NCI-H226 (cell line): ENCODE data around the gene NR3C1.

Experiments used
- DNase-seq: peaks from one replicate; pipeline ENCODE4 v3.0.0-alpha.2; 2015

The NR3C1 gene

DNA sequence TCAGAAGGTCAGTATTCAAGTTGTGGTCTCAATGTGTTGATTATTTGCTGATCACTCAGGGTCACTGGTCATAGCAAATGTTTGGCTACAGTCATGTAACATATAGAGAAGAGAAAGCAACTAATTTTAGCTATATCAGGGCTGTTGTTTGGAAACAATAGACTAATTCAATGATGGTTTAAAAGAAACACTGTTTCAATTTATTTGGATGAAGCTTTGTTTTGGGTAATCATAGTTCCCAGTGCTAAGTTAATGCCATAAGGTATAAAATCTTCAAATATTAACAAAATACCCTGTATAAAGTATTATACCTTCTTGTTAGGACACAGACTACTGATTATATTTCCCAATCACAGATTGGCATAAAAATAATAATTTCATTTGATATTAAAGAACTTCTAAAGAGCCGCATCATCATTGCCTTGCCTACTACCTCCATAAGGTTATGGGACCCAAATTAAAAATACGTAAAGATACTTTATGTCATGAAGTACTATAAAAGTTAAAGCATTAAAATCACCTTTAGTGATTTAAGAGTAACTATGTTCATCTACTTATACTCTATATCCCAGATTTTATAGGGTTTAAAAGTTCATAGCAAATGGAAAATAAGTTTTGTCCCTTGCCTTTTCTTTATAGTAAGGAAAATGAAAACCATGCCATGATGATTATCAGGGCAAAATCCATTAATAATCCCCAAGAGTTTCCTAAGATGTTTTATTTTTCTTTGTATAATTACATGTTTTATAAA, 6.0 kb downstream of the NR3C1 start:
- no peak for DNase-seq

DNA sequence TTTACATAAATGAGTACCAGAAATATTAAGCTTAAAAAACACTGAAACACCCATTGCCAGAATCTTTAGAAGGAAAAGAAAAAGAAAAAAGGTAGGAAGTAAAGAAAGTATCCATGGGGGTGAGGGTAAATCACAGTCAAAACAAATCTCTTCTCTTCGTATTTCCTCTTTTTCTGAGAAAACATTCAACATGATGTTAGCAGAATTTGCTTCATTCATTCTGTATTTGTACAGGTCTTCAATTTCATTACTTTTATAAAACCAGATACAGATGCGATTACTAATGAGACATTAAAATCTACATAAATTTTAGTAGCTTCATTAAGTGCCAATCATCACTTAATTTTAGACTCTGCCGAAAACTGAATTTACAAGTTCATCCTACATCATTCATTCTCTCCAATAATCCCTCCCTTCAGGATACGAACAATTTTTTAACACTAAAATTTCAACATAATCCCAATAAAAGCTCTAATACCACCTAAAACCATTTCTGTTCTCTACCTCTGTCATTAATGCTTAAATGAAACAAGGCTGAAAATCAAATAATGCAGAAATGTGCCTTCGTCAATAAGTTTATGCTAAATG, 7.0 kb downstream of the NR3C1 start:
- DNase-seq: no peak

GRCh38 chr5:143395638-143396352, 7.7 kb downstream of the NR3C1 start:
- no peak for DNase-seq

DNA sequence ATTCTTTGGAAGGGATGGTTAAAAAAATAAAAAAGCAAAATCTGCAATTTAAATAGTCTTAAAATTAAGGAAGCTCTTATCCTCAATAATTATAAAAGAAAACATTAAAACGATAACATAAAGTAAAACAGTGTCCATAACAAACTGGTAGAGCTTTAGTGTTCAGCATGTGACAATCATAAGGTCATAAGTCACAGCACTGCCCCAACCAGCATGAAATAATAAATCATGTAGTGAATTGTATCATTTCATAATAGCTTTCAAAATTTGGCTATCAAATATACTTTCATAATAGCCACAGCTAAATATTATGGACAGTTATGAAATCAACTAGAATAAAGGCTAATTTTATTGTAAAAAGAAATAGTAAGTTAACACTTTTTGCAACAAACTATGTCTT, 10.0 kb downstream of the NR3C1 start:
- no peak for DNase-seq

DNA sequence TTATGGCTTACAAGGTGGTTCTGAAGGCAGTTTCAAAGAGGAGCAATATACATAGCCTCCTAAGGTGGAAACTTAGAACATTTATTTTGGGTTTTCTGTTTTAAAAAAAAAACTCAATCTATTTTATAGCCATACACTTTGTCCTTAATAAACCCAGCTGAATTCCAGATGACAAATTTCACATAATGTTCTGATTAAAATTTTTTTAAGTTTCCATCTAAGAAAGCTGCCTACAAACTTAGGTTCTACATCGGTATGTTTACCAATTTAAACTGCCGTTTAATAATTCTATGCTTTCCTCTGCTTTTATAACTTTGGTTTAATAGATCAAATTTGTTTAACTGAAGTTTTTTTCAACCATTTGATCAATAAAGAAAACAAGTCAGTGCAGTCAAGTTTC, 12.5 kb downstream of the NR3C1 start:
- DNase-seq: no peak

GRCh38 chr5:143390258-143390657, 13.2 kb downstream of the NR3C1 start:
- no peak for DNase-seq

DNA sequence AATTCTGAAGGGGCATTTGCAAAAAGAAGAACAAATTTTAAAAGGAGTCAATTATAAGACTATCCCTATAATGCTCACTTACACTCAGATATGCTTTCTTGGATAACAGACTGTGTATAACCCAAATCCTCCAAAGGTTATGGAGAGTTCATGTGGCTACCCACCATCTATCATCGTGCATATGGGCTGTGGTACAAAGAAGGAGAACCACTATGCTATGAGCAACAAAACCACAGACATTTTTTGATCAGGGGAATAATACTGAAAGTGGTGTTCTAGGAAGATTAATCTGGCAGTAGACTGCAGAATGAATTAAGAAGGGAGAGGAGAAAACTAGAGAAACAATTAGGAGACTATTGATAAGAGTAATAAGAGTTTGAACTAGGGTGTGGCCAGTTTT, 16.8 kb downstream of the NR3C1 start:
- DNase-seq: peak; percentile 89

DNA sequence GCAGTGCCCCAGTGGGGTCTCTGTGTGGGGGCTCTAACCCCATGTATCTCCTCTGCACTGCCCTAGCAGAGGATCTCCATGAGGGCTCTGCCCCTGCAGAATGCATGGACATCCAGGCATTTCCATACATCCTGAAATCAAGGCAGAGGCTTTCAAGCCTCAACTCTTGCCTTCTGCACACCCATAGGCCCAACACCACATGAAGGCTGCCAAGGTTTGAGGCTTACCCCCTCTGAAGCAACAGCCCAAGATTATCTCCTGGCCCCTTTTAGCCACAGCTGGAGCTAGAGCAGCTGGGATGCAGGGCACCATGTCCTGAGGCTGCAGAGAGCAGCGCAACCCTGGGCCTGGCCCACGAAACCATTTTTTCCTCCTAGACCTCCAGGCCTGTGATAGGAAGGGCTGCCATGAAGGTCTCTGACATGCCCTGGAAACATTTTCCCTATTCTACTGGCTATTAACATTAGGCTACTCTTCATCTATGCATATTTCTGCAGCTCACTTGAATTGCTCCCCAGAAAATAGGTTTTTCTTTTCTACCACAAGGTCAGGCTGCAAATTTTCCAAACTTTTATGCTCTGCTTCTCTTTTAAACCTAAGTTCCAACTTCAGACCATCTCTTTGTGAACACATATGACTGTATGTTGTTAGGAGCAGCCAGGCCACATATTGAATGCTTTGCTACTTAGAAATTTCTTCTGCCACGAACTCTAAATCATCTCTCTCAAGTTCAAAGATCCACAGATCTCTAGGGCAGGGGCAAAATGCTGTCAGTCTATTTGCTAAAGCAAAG, 18.4 kb downstream of the NR3C1 start:
- DNase-seq: no peak

DNA sequence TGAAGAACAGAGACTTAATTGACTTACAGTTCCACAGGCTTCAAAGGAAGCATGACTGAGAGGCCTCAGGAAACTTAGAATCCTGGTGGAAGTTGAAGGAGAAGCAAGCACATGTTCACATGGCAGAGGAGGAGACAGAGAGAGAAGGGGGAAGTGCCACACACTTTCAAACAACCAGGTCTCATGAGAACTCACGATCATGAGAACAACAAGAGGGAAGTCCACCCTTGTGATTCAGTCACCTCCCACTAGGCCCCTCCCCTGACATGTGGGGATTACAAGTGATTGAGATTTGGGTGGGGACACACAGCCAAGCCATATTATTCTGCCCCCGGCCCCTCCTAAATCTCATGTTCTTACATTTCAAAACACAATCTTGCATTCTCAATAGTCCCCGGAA, 19.5 kb downstream of the NR3C1 start:
- no peak for DNase-seq

DNA sequence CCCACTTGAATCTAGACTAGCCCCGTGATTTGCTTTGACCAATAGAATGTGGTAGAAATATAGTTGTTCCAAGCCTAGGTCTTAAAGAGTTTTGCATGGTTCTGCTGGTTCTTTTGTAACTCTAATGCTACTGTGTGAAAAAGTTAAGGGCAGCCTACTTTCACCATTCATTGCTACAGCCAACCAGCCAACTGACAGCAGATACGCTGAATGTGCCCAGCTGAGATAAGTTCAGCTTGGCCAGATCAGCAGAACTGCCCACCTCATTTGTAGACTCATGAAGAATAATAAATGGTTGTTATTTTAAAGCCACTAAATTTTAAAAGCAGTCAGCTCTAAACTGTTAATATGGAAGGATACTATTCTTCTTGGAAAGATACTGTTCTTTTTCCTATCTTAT, 23.9 kb downstream of the NR3C1 start:
- no peak for DNase-seq

DNA sequence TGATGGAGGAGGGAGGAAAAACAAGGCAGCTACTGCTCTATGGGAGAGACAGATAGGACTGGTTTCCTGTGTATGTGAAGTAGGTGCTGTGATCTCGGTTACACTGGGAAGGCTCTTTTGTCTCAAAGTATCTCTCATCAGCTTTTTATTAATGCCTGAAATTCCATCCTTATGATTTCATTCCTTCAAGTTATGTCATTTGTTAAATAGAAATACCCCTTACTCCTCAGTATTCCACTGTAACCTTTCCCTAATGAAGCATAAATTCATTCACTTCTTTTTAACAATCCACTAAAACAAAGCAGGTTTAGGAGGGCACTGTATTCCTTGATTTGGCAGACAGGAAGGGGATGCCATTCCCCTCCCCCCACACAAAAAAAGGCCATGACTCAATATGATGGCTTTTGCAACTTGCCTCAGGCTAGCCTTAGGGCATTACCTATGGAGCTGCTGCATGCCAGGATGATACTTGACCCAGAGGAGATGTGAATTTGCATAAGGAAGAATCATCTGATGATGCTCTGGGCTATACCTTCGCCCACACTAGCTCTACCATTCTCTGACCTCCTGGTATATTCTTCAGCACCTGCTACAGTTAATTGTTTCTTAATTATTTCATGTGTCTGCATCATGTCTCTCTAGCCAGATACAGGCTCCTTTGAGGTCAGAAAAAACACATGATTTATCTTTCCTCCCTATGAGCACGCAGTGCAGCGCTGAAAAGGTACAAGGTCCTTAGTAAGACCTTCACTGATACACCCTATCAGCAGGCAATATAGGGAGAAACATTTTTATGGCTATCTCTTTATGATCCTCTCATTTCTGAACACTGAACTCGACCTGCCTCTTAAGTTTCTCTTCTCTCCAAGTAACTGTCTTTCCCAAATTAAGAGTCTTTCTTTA, 26.3 kb downstream of the NR3C1 start:
- peak; percentile 91 for DNase-seq

DNA sequence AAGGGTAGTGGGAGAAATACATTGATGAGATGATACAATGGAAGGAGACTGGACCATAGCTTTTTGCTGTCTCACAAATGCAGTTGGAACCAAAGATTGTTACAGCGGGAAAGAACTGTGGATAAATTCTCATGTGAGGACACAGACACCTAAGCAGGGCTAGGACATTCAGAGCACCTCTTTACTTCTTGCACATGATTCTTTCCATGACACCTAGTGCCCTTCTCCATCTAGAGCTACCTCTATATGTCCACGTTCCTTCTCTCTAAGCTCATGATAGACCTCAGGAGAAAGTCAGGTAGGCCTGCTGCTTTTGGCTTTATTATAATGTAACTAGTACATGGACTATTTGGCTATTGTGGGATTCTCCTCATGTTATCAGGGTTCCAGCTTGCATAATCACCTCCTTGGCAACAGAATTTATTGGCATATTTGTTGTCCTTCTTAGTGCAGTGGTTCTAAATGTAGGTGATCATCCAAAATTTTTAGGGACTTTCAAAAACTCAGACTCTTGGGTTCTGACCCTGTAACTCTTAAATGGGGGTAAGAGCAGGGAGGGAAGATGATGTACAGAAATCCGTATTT, 27.2 kb downstream of the NR3C1 start:
- peak; percentile 58 for DNase-seq

DNA sequence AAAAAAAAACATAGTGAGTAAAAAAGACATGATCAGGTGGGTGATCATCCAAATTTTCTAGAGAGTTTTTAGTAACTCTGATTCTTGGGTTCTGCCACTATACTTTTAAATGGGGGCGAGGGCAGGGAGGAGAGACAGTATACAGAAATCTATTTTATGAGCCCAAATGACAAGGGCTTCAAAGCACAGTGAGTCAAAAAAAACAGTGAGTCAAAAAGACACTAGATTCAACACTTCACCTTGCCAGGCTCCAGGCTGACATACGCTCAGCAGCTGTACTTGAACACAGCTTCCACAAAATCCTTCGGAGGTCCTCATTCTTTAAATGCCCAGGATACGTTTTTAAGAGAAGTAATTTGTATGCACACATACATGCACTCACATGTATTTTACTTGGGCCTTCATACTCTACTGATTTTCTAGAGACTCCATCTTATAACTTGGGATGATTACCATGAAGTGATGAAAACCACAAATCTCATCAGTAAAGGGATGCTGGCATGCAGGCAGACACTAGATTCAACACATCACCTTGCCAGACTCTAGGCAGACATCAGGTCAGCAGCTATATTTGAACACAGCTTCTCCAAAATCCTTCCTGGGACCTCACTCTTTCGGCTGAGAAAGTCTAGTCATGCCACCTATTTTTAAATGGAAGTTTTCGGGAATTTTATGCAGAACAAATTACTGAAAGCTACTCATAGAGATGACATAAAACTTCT, 28.8 kb downstream of the NR3C1 start:
- no peak for DNase-seq

DNA sequence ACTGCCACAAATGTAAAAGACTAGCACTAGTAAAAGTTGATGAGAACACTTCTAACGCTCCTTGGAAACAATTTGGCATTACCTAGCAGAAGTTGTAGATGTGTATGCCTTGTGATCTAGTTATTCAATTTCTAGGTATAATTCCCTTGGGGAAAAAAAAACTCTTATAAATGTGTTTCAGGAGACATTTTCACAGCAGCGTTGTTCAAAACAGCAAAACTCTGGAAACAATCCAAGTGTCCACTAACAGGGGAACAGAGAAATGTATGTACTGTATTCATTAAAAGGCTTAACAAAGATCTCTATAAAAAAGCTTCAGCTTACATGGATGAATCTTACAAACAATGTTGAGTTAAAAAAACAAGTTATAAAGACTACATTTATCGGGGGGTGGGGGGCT, 30.4 kb downstream of the NR3C1 start:
- DNase-seq: no peak

DNA sequence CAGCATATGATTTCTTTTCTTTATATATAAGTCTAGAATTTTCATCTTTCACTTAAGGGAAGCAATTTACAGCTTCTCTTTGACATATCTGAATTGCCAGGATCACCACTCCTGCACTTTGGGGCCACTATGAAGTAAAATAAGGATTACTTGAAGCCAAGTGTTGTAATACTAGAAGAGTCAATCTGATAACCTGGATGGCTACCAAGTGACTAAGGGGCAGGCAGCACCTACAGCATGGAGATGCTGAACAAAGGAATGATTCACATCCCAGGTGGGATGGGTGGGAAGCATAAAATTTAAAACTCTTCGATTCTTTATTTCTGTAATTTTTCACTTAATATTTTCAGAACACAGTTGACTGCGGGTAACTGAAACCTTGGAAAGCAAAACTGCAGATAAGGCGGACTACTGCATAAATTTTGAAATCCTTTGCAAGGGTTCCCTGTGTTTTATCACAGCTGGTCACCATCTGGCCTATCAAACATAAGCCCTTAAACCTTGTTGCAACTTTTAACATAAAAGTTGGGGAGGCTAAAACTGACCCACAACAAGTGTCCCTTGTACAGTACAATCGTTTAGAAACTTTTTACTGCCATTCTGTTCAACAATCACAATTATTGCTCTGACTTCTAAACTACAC, 31.2 kb downstream of the NR3C1 start:
- peak; percentile 54 for DNase-seq

GRCh38 chr5:143370440-143370839, 33.0 kb downstream of the NR3C1 start:
- no peak for DNase-seq

GRCh38 chr5:143364061-143364460, 39.4 kb downstream of the NR3C1 start:
- peak; percentile 74 for DNase-seq

- DNase-seq: no peak
Measured at GRCh38 chr5:143362664-143363227, 40.7 kb downstream of the NR3C1 start.

- DNase-seq: peak; percentile 61
Measured at GRCh38 chr5:143361438-143361837, 42.0 kb downstream of the NR3C1 start.

- DNase-seq: no peak
Measured at GRCh38 chr5:143360755-143361154, 42.7 kb downstream of the NR3C1 start.
